ENCODE results near the gene EXOSC10.
"Not testable (repeated sequence)": the region's sequence is repeated elsewhere in the genome, so short reads cannot be mapped to it uniquely, and the experiment has no call there.

The EXOSC10 gene

GRCh38 chr1:11061652-11062365 is 37.9 kb downstream of the EXOSC10 start:
- DNase-seq (ENCODE audit: low read depth in 2 of 2): no peak

GRCh38 chr1:11059968-11060830 is 39.5 kb downstream of the EXOSC10 start, which contains the start of gene SRM:
Gene SRM, minus strand, starts transcription at chr1:11060018. Its CDS starts 75 bp downstream, at chr1:11059943.
- peak; percentile 83 to 84 for DNase-seq (ENCODE audit: low read depth in 2 of 2)

- no peak for DNase-seq (ENCODE audit: low read depth in 2 of 2)
Observed at GRCh38 chr1:11059155-11059967, 40.3 kb downstream of the EXOSC10 start.

- no peak for DNase-seq (ENCODE audit: low read depth in 2 of 2)
Observed at GRCh38 chr1:11058595-11059154, 41.0 kb downstream of the EXOSC10 start.

GRCh38 chr1:11058026-11058425 is 41.6 kb downstream of the EXOSC10 start:
- DNase-seq (ENCODE audit: low read depth in 2 of 2): no peak

GRCh38 chr1:11057477-11057876 is 42.2 kb downstream of the EXOSC10 start:
- no peak for DNase-seq (ENCODE audit: low read depth in 2 of 2)

- DNase-seq (ENCODE audit: low read depth in 2 of 2): no peak
Observed at GRCh38 chr1:11056504-11056903, 43.2 kb downstream of the EXOSC10 start.

- no peak for DNase-seq (ENCODE audit: low read depth in 2 of 2)
Observed at GRCh38 chr1:11055676-11056075, 44.0 kb downstream of the EXOSC10 start.

GRCh38 chr1:11054666-11055065 is 45.0 kb downstream of the EXOSC10 start:
- DNase-seq (ENCODE audit: low read depth in 2 of 2): no peak

GRCh38 chr1:11054181-11054580 is 45.5 kb downstream of the EXOSC10 start:
- no peak for DNase-seq (ENCODE audit: low read depth in 2 of 2)

- no peak for DNase-seq (ENCODE audit: low read depth in 2 of 2)
Observed at GRCh38 chr1:11053758-11054137, 45.9 kb downstream of the EXOSC10 start.

GRCh38 chr1:11052839-11053757 is 46.6 kb downstream of the EXOSC10 start:
- no peak for DNase-seq (ENCODE audit: low read depth in 2 of 2)

- DNase-seq (ENCODE audit: low read depth in 2 of 2): no peak
Observed at GRCh38 chr1:11051781-11052511, 47.7 kb downstream of the EXOSC10 start.

- DNase-seq (ENCODE audit: low read depth in 2 of 2): not testable (repeated sequence)
Observed at GRCh38 chr1:11051121-11051520, 48.5 kb downstream of the EXOSC10 start.

GRCh38 chr1:11046625-11047365 is 52.9 kb downstream of the EXOSC10 start, which contains the start of gene MASP2:
Gene MASP2, minus strand, starts transcription at chr1:11047239. Its CDS starts 32 bp downstream, at chr1:11047207.
- DNase-seq (ENCODE audit: low read depth in 2 of 2): no peak

- DNase-seq (ENCODE audit: low read depth in 2 of 2): no peak
Observed at GRCh38 chr1:11046270-11046566, 53.5 kb downstream of the EXOSC10 start.

- DNase-seq (ENCODE audit: low read depth in 2 of 2): no peak
Observed at GRCh38 chr1:11045428-11046269, 54.0 kb downstream of the EXOSC10 start.

GRCh38 chr1:11044849-11045427 is 54.7 kb downstream of the EXOSC10 start:
- DNase-seq (ENCODE audit: low read depth in 2 of 2): no peak

Data from stimulated activated CD4-positive, alpha-beta T cell treated with anti-CD3 and anti-CD28 coated beads, Interleukin-12 subunit alpha, Interleukin-12 subunit beta, amount 100 ng/mL, for 24 hours (primary cell).